ENCODE measurements around the gene UNC13C. TPM values are rescaled to one million over a fixed set of nuclear protein-coding genes. Genes with fewer than 3 reads are reported as not detected.

Gene UNC13C
- total and polyA plus RNA-seq, 2 donors: 0.04 to 9.9 TPM

DNA sequence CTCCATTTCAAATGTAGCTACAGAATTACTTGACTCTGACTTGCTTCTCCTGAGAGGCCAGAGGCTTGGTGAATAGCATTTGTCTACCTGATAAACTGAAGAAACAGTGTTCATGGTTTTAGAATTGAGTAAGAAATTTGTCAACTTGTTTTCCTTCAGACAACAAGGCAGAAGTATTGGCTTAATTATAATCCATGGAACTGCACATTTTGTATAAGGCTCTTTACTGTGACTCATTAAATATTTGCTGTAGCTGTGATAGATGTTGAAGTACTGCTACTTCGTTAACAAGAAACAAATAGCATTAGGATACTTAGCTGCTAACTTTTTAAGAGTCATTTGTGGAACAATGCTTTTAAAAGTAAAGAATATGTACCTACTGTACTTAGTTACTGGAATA, 4.6 kb downstream of the UNC13C start:
- 88% methylated on average over 1 of the region's 1 CpG for WGBS
- no peak for DNase-seq (ENCODE audit: extremely low spot score)
- H3K4me3 ChIP-seq (ENCODE audit: low read depth, low read length): no peak overlapping the region
- no peak overlapping the region for H3K27ac ChIP-seq (ENCODE audit: low read depth)
- no peaks in the 10 kb centered on the region for H3K36me3 ChIP-seq (ENCODE audit: insufficient read depth)
- H3K4me1 ChIP-seq (ENCODE audit: insufficient read depth): no peaks in the 10 kb centered on the region

DNA sequence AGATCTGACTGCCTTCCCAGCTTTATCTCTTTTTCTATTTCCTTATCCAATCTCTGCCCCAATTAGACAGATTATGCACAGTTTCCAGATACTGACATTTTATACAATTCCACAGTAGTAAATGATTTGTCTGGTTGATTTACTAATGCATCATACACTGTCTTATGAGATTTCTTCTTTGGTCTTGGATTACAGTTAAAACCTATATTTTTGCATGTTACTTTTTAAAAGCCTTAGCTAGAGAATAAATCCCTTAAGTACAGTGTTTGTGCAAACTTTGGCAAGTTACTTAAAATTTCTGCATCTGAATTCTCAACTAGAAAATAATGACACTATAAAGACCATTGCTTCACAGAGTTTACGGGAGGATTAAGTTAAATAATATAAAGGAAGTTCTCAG, 6.0 kb downstream of the UNC13C start:
- Histone ChIP-seq H3K36me3 (ENCODE audit: insufficient read depth) (no peaks in the 10 kb centered on the region), H3K4me3 (ENCODE audit: low read depth, low read length) (no peak overlapping the region), H3K4me1 (ENCODE audit: insufficient read depth) (no peaks in the 10 kb centered on the region), H3K27ac (ENCODE audit: low read depth) (no peak overlapping the region)
- 34% methylated on average over 1 of the region's 1 CpG for WGBS
- DNase-seq (ENCODE audit: extremely low spot score): no peak

DNA sequence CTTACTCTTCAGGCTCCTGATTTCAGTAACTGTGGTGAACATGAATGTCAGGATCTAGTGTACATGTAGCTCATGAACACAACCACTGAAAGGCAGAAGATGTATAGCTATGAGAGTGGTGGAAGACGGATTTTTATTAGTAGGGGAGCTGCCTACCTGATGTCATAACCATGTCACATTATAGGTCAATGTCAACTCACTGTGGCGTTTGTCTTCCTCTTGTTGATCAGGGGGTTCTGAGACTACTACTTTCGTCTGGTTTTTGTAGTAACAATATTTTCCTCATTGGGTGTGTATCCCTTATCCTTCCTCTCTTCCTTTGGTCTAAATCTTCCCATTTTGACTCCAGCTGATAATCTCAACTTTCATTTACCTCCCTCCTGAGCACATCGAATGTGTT, 7.3 kb downstream of the UNC13C start:
- no peak for DNase-seq (ENCODE audit: extremely low spot score)
- Histone ChIP-seq H3K27ac (ENCODE audit: low read depth) (no peak overlapping the region), H3K4me1 (ENCODE audit: insufficient read depth) (no peaks in the 10 kb centered on the region), H3K4me3 (ENCODE audit: low read depth, low read length) (no peak overlapping the region), H3K36me3 (ENCODE audit: insufficient read depth) (no peaks in the 10 kb centered on the region)
- WGBS: 84% methylated on average over 4 of the region's 4 CpGs

DNA sequence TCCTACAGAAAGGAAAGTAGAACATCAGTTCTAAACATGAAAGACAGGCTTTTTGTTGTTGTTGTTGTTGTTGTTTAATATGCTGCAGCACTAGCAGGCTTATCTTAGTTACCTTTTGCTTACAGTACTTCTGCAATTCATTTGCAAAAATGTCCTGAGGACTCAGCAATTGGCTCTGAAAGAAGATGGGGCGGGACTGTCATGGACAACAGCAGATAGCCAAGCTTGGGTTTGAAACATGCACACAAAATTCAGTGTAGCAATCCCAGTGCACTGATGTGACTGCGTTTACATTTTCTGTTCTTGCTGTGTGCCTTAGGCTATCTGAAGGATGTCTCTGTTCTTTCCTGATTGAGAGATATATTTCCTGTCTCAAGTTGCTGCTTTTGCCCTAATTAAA, 9.2 kb downstream of the UNC13C start:
- H3K4me1 ChIP-seq (ENCODE audit: insufficient read depth): no peaks in the 10 kb centered on the region
- 83% methylated on average over 2 of the region's 2 CpGs for WGBS
- H3K4me3 ChIP-seq (ENCODE audit: low read depth, low read length): no peak overlapping the region
- H3K27ac ChIP-seq (ENCODE audit: low read depth): no peak overlapping the region
- no peak for DNase-seq (ENCODE audit: extremely low spot score)
- H3K36me3 ChIP-seq (ENCODE audit: insufficient read depth): no peaks in the 10 kb centered on the region

DNA sequence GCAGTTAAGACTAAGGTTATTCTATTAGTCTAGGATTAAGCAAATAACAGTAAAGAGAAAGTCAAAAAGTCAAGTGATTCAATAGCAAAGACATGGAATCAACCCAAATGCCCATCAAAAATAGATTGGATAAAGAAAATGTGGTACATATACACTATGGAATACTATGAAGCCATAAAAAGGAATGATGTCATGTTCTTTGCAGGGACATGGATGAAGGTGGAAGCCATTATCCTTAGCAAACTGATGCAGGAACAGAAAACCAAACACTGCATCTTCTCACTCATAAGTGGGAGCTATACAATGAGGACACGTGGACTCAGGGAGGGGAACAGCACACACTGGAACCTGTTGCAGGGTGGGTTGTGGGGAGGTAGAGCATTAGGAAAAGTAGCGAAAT, 29.0 kb downstream of the UNC13C start:
- 95% methylated on average over 2 of the region's 2 CpGs for WGBS
- Histone ChIP-seq H3K4me3 (ENCODE audit: low read depth, low read length) (no peak overlapping the region), H3K36me3 (ENCODE audit: insufficient read depth) (no peaks in the 10 kb centered on the region), H3K27ac (ENCODE audit: low read depth) (no peak overlapping the region), H3K4me1 (ENCODE audit: insufficient read depth) (no peaks in the 10 kb centered on the region)
- no peak for DNase-seq (ENCODE audit: extremely low spot score)

DNA sequence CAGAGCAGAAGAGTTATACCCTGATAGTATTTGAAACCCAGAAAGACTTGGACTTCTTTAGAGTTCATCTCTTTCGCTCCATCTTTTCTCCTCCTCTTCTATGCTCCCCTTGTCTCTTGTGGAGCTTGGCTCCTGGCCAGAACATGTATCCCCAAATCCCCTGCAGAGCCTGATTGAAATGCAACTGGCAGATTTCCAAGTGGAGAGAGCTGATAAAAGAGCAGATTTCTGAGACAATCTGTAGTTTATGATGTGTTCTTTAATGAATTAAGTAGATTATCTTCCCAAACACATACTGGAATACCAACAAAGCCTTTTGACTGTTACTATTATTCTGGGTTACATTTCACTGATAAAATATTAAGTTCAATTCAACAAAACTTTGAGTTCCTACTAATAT, 33.4 kb downstream of the UNC13C start:
- Histone ChIP-seq H3K4me1 (ENCODE audit: insufficient read depth) (no peaks in the 10 kb centered on the region), H3K36me3 (ENCODE audit: insufficient read depth) (no peaks in the 10 kb centered on the region), H3K27ac (ENCODE audit: low read depth) (no peak overlapping the region), H3K4me3 (ENCODE audit: low read depth, low read length) (no peak overlapping the region)
- 62% methylated on average over 1 of the region's 1 CpG for WGBS
- DNase-seq (ENCODE audit: extremely low spot score): no peak

DNA sequence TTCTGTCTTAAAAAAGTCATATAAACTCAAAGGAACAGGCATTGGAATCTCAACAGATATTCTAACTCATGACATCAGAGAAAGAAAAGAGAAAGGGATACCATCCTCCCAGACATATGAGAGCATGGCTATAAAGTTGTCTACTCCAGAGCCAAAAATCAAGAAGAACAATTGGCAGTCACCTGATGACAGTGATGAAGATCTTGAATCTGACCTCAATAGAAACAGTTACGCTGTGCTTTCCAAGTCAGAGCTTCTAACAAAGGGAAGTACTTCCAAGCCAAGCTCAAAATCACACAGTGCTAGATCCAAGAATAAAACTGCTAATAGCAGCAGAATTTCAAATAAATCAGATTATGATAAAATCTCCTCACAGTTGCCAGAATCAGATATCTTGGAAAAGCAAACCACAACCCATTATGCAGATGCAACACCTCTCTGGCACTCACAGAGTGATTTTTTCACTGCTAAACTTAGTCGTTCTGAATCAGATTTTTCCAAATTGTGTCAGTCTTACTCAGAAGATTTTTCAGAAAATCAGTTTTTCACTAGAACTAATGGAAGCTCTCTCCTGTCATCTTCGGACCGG, 35.9 kb downstream of the UNC13C start:
- 65% methylated on average over 4 of the region's 4 CpGs for WGBS
- DNase-seq (ENCODE audit: extremely low spot score): no peak
- H3K27ac ChIP-seq (ENCODE audit: low read depth): no peak overlapping the region
- no peaks in the 10 kb centered on the region for H3K36me3 ChIP-seq (ENCODE audit: insufficient read depth)
- no peaks in the 10 kb centered on the region for H3K4me1 ChIP-seq (ENCODE audit: insufficient read depth)
- no peak overlapping the region for H3K4me3 ChIP-seq (ENCODE audit: low read depth, low read length)

DNA sequence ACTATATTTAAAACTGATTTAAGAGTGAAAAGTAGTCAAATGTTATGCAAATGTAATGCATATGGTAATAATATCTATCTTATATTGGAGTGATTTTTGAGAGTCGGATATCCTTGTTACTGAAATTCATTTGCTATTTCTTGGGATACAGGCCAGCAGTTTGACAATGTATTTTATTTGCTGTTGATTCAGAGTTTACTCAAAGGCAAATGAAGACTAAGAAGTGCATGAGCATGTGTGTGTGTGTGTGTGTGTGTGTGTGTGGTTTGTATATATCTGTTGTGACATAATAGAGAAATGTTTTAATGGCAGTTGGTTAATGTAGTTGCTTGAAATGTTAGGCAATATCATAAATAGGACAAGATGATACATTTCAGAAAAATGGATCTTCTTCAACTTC, 39.0 kb downstream of the UNC13C start:
- Histone ChIP-seq H3K36me3 (ENCODE audit: insufficient read depth) (no peaks in the 10 kb centered on the region), H3K4me3 (ENCODE audit: low read depth, low read length) (no peak overlapping the region), H3K27ac (ENCODE audit: low read depth) (no peak overlapping the region), H3K4me1 (ENCODE audit: insufficient read depth) (no peaks in the 10 kb centered on the region)
- 75% methylated on average over 1 of the region's 1 CpG for WGBS
- no peak for DNase-seq (ENCODE audit: extremely low spot score)

DNA sequence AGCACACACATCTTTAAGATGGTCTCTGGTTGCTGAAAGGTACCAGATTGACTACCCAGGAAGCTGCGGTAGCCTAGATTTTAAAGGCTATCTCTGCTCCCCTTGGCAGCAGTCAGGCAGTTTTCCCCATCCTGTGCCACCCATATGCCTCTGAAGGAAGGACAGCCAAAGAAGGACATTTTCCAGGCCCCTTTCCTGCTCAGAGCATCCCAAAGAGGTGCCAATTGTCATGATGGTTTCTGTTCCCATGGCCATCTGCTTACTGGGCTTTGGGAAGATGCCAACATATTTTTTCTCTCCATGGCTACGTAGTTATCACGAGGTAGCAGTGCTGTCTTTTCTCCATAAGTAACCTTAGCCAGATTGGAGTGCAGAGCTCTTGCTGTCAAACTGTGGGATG, 39.7 kb downstream of the UNC13C start:
- DNase-seq (ENCODE audit: extremely low spot score): no peak
- WGBS: 50% methylated on average over 3 of the region's 3 CpGs
- Histone ChIP-seq H3K4me1 (ENCODE audit: insufficient read depth) (no peaks in the 10 kb centered on the region), H3K4me3 (ENCODE audit: low read depth, low read length) (no peak overlapping the region), H3K36me3 (ENCODE audit: insufficient read depth) (no peaks in the 10 kb centered on the region), H3K27ac (ENCODE audit: low read depth) (no peak overlapping the region)

DNA sequence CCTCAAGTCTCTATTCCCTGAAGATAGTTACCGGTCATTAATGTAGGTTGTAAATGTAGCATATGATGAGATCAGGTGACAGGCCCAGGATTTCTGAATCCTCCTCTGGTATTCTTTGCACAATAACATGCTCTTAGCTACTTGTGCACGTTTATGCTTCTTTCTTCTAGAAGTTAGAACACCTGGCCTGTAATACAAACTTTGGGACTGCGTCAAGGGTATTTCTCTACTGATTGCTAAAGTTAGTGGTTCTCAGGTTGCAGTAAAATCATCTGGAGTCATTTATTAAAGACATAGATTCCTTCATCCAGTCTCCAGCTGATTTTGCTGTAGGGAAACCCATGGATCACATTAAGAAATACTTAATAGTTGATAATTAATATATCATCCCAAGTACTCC, 48.0 kb downstream of the UNC13C start:
- H3K4me1 ChIP-seq (ENCODE audit: insufficient read depth): no peaks in the 10 kb centered on the region
- 80% methylated on average over 3 of the region's 3 CpGs for WGBS

DNA sequence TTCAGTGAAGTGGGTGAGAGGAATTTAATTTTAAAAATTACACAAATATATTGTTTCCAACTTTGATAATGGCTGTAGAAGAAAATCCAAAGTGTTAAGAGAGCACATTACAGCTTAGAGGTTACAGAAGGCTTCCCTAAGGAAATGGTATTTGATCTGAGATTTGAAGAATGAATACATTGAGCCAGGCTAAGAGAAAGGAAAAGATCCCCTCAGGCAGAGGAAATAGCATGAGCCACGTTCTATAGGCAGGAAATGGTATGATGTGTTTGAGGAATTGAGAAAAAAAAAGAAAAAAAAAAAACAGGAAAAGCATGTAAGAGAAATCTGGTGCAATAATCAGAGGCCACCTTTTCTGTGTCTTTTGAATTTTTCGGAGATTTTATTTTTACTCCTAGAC, 48.6 kb downstream of the UNC13C start:
- Histone ChIP-seq H3K4me1 (ENCODE audit: insufficient read depth) (no peaks in the 10 kb centered on the region), H3K36me3 (ENCODE audit: insufficient read depth) (no peaks in the 10 kb centered on the region), H3K4me3 (ENCODE audit: low read depth, low read length) (no peak overlapping the region), H3K27ac (ENCODE audit: low read depth) (no peak overlapping the region)
- DNase-seq (ENCODE audit: extremely low spot score): no peak
- WGBS: 59% methylated on average over 2 of the region's 2 CpGs

More for the DNA sequence above, 48.0 kb downstream of the UNC13C start:
- no peaks in the 10 kb centered on the region for H3K36me3 ChIP-seq (ENCODE audit: insufficient read depth)
- no peak overlapping the region for H3K27ac ChIP-seq (ENCODE audit: low read depth)
- no peak overlapping the region for H3K4me3 ChIP-seq (ENCODE audit: low read depth, low read length)
- no peak for DNase-seq (ENCODE audit: extremely low spot score)

DNA sequence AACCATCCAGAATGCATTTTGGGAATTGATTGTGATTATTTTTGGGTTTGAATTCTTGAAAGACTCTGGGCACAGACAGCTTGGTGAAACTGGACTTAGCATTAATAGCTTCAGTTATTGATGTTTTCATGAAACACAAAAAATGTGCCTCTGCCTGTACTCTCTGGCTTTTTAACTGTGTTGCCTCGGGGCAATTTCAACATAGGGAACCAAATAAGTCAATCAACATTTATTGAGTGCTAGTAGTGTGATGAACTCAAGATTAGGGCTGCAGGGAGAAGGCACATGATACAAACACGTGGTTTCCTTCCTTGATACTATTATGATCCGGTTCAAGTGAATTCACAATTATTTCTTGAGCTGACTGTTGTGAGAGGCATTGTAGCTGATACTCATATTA, 50.8 kb downstream of the UNC13C start:
- no peak for DNase-seq (ENCODE audit: extremely low spot score)
- Histone ChIP-seq H3K4me1 (ENCODE audit: insufficient read depth) (no peaks in the 10 kb centered on the region), H3K27ac (ENCODE audit: low read depth) (no peak overlapping the region), H3K36me3 (ENCODE audit: insufficient read depth) (no peaks in the 10 kb centered on the region), H3K4me3 (ENCODE audit: low read depth, low read length) (no peak overlapping the region)
- WGBS: 45% methylated on average over 3 of the region's 3 CpGs

DNA sequence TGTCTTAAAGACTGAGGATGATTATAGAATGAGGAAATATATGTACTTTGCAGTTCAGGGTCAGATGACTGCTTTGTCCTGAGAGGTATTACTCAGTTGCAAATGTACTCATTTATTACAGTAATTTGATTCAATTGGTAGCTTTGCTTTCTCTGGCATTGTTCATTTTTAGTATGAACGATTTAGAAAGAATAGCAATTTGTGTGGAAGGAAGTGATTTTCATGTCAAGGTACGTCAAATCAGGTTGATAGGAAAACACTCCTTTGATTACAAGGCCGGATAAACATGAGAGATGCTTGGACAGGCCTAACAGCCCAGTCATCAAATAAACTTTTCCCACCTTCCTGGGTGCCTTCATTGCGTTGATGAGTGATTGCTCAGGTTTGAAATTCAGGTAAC, 53.8 kb downstream of the UNC13C start:
- no peak overlapping the region for H3K27ac ChIP-seq (ENCODE audit: low read depth)
- H3K4me1 ChIP-seq (ENCODE audit: insufficient read depth): no peaks in the 10 kb centered on the region
- no peak for DNase-seq (ENCODE audit: extremely low spot score)
- H3K36me3 ChIP-seq (ENCODE audit: insufficient read depth): no peaks in the 10 kb centered on the region
- WGBS: 90% methylated on average over 4 of the region's 4 CpGs
- H3K4me3 ChIP-seq (ENCODE audit: low read depth, low read length): no peak overlapping the region

DNA sequence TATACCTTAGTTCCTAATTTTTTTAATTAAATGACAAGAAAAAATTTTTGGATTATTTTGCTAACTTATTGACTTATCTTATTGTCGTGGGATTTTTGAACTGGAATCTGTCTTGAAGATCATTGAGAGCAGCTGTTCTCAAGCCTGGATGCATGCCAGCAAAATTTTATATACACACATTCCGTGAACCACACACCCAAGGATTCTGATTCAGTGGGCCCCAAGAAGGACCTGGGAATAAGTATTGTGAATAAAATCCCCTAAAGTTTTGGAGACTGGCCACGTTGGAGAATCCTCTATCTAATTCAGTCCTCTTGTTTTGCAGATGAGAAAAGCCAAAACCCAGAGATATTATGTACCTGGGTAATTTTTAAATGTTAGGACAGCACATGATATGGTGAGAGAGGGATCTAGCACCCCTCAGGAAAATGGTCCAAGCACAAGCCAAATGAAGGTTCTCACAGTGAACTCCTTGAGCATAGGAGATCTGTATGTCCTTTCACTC, 55.2 kb downstream of the UNC13C start:
- H3K27ac ChIP-seq (ENCODE audit: low read depth): no peak overlapping the region
- no peak overlapping the region for H3K4me3 ChIP-seq (ENCODE audit: low read depth, low read length)
- no peaks in the 10 kb centered on the region for H3K4me1 ChIP-seq (ENCODE audit: insufficient read depth)
- 37% methylated on average over 3 of the region's 3 CpGs for WGBS
- H3K36me3 ChIP-seq (ENCODE audit: insufficient read depth): no peaks in the 10 kb centered on the region
- DNase-seq (ENCODE audit: extremely low spot score): no peak

Data from urinary bladder (tissue), 4 donors.